Activated T-cell treated with anti-CD3 and anti-CD28 coated beads, Interleukin-2, amount 50 U/mL, for 4 hours (primary cell): ENCODE results near the gene ZNF8. TPM values are rescaled to one million over a fixed set of nuclear protein-coding genes. Genes with fewer than 3 reads are reported as not detected.
A peak's percentile ranks its signal among the peaks of the same experiment; 100 is the strongest.
"Not testable (repeated sequence)": the region's sequence is repeated elsewhere in the genome, so short reads cannot be mapped to it uniquely, and the experiment has no call there.

Source experiments
- ATAC-seq, 2 donors: fragments of 200-7000 bp; cut with Tn5 transposase; one replicate each; pipeline ENCODE4 v1.10.0; 2021
- DNase-seq: peaks from one replicate; pipeline ENCODE4 v3.0.0-alpha.2; 2020
- H3K27me3 Mint-ChIP-seq: one replicate; pipeline ENCODE4 v1.8.0; 2021; ENCODE audit warnings: low read depth, mixed read lengths
- H3K36me3 Mint-ChIP-seq: one replicate; pipeline ENCODE4 v1.8.0; 2022; ENCODE audit warnings: mixed read lengths; ENCODE audit not compliant: insufficient read depth
- H3K4me1 Mint-ChIP-seq: one replicate; pipeline ENCODE4 v1.8.0; 2021; ENCODE audit warnings: low read depth, mixed read lengths
- H3K4me3 Mint-ChIP-seq: one replicate; pipeline ENCODE4 v1.8.0; 2021; ENCODE audit warnings: mild to moderate bottlenecking, moderate library complexity, mixed read lengths
- H3K9me3 Mint-ChIP-seq: one replicate; pipeline ENCODE4 v1.8.0; 2021; ENCODE audit warnings: mixed read lengths
- total RNA-seq, 3 donors: library from RNA; stranded (reverse); gene quantifications; one replicate each; pipeline ENCODE4 v1.2.1, GENCODE V29; 2021

Gene ZNF8
- total RNA-seq, 3 donors from 2014 or later: 3.3 to 3.5 (median 3.4) TPM

DNA sequence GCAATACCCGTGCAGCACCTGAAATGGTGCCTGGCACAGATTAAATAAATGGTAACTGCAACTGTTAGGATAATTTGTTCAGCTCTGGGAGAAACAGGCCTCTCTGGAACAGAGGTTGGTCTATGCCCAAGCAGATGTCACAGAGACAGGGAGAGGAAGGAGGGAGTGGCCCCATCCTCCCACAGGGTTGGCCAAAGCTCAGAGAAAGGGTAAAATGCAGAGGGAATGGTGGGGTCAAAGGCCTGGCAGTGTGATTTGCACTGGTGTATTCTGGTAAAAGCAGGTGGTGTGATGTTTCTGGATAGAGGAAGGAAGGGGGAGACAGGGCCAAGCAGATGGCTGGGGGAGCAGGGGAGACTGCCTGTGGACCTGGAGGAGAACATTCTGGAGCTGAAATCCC lies 57.5 kb downstream of the ZNF8 start:
- H3K36me3 Mint-ChIP-seq: peaks cover 44% of the 10 kb centered on the region
- no peak overlapping the region for H3K4me3 Mint-ChIP-seq
- H3K27me3 Mint-ChIP-seq: no peaks in the 10 kb centered on the region
- H3K4me1 Mint-ChIP-seq: no peaks in the 10 kb centered on the region
- no peaks in the 10 kb centered on the region for H3K9me3 Mint-ChIP-seq
- ATAC-seq (no peak), DNase-seq (no peak)

- no peaks in the 10 kb centered on the region for H3K27me3 Mint-ChIP-seq
- DNase-seq: no peak
- H3K36me3 Mint-ChIP-seq: peaks cover 46% of the 10 kb centered on the region
- no peak for ATAC-seq
- no peak overlapping the region for H3K4me3 Mint-ChIP-seq
- H3K4me1 Mint-ChIP-seq: no peaks in the 10 kb centered on the region
- no peaks in the 10 kb centered on the region for H3K9me3 Mint-ChIP-seq
Observed at GRCh38 chr19:58336820-58337219, 58.1 kb downstream of the ZNF8 start.

DNA sequence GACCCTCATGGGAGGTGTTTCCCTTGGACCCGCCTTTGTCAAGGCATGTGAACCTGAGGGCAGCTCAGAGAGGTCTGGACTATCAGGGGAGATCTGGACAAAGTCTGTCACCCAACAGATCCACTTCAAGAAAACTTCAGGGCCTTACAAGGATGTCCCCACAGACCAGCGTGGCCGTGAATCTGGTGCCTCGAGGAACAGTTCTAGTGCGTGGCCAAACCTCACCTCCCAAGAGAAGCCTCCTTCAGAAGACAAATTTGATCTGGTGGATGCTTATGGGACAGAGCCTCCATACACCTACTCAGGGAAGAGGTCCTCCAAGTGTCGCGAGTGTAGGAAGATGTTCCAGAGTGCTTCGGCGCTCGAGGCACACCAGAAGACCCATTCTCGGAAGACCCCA lies 59.6 kb downstream of the ZNF8 start:
- peaks cover 45% of the 10 kb centered on the region for H3K36me3 Mint-ChIP-seq
- H3K4me1 Mint-ChIP-seq: no peaks in the 10 kb centered on the region
- no peaks in the 10 kb centered on the region for H3K9me3 Mint-ChIP-seq
- no peaks in the 10 kb centered on the region for H3K27me3 Mint-ChIP-seq
- no peak overlapping the region for H3K4me3 Mint-ChIP-seq
- DNase-seq: no peak
- ATAC-seq: no peak

GRCh38 chr19:58338825-58339558 lies 60.2 kb downstream of the ZNF8 start:
- no peak overlapping the region for H3K4me3 Mint-ChIP-seq
- H3K9me3 Mint-ChIP-seq: no peaks in the 10 kb centered on the region
- ATAC-seq (no peak), DNase-seq (no peak)
- H3K27me3 Mint-ChIP-seq: no peaks in the 10 kb centered on the region
- peaks cover 45% of the 10 kb centered on the region for H3K36me3 Mint-ChIP-seq
- no peaks in the 10 kb centered on the region for H3K4me1 Mint-ChIP-seq

GRCh38 chr19:58345558-58345957 lies 66.8 kb downstream of the ZNF8 start:
- H3K9me3 Mint-ChIP-seq: no peaks in the 10 kb centered on the region
- DNase-seq: no peak
- no peaks in the 10 kb centered on the region for H3K27me3 Mint-ChIP-seq
- H3K4me1 Mint-ChIP-seq: peaks cover 21% of the 10 kb centered on the region
- H3K4me3 Mint-ChIP-seq: peak overlapping the region; percentile 91
- H3K36me3 Mint-ChIP-seq: peaks cover 11% of the 10 kb centered on the region
- no peak for ATAC-seq

- DNase-seq (peak; percentile 61), ATAC-seq (peak; percentile 95 to 96)
- H3K4me1 Mint-ChIP-seq: peaks cover 21% of the 10 kb centered on the region
- no peaks in the 10 kb centered on the region for H3K27me3 Mint-ChIP-seq
- peaks cover 3% of the 10 kb centered on the region for H3K36me3 Mint-ChIP-seq
- H3K4me3 Mint-ChIP-seq: peak overlapping the region; percentile 91
- no peaks in the 10 kb centered on the region for H3K9me3 Mint-ChIP-seq
Observed at GRCh38 chr19:58346961-58347929, 68.5 kb downstream of the ZNF8 start.

DNA sequence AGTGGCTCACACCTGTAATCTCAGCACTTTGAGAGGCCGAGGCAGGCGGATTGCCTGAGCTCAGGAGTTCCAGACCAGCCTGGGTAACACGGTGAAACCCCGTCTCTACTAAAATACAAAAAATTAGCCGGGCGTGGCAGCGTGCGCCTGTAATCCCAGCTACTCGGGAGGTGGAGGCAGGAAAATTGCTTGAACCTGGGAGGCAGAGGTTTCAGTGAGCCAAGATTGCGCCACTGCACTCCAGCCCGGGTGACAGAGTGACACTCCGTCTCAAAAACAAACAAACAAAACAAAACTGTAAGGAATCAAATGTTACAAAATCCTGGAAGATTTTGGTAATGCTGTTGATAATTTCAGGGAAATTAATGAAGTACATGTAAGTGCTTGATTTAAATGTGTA lies 69.3 kb downstream of the ZNF8 start:
- Mint-ChIP-seq H3K4me1 (peaks cover 23% of the 10 kb centered on the region), H3K4me3 (peak overlapping the region; percentile 91)
- ATAC-seq: peak; percentile 2 to 6
- not testable (repeated sequence) for H3K9me3 Mint-ChIP-seq, DNase-seq, H3K36me3 Mint-ChIP-seq, H3K27me3 Mint-ChIP-seq

- Mint-ChIP-seq H3K36me3 (peaks cover 3% of the 10 kb centered on the region), H3K9me3 (no peaks in the 10 kb centered on the region), H3K27me3 (no peaks in the 10 kb centered on the region), H3K4me3 (peak overlapping the region; percentile 33), H3K4me1 (peaks cover 23% of the 10 kb centered on the region)
- ATAC-seq: no peak
- DNase-seq: no peak
Observed at GRCh38 chr19:58349590-58349989, 70.8 kb downstream of the ZNF8 start.

GRCh38 chr19:58350001-58350861 lies 71.5 kb downstream of the ZNF8 start:
- ATAC-seq: no peak
- DNase-seq: no peak
- Mint-ChIP-seq H3K4me1 (peaks cover 26% of the 10 kb centered on the region), H3K27me3 (no peaks in the 10 kb centered on the region), H3K9me3 (no peaks in the 10 kb centered on the region), H3K36me3 (peaks cover 3% of the 10 kb centered on the region), H3K4me3 (no peak overlapping the region)

GRCh38 chr19:58350871-58351557 lies 72.3 kb downstream of the ZNF8 start:
- no peak overlapping the region for H3K4me3 Mint-ChIP-seq
- peaks cover 26% of the 10 kb centered on the region for H3K4me1 Mint-ChIP-seq
- H3K36me3 Mint-ChIP-seq: peaks cover 3% of the 10 kb centered on the region
- H3K27me3 Mint-ChIP-seq: no peaks in the 10 kb centered on the region
- ATAC-seq: no peak
- DNase-seq: no peak
- no peaks in the 10 kb centered on the region for H3K9me3 Mint-ChIP-seq

DNA sequence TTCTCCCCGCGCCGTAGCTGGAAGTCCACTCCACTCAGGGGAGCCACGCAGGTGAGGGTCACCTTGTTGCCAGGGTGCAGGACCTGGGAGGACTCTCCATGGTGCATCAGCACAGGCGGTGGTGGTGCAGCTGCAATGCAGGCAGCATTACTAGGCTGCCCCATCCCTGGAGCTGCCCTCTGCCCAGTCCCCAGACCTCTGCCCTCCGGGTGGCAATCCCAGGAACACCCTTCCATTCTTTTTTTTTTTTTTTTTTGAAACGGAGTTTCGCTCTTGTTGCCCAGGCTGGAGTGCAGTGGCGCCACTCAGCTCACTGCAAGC lies 72.8 kb downstream of the ZNF8 start:
- peaks cover 31% of the 10 kb centered on the region for H3K4me1 Mint-ChIP-seq
- ATAC-seq (no peak), DNase-seq (no peak)
- no peak overlapping the region for H3K4me3 Mint-ChIP-seq
- H3K36me3 Mint-ChIP-seq: peaks cover 3% of the 10 kb centered on the region
- no peaks in the 10 kb centered on the region for H3K9me3 Mint-ChIP-seq
- H3K27me3 Mint-ChIP-seq: no peaks in the 10 kb centered on the region

GRCh38 chr19:58351990-58352755 lies 73.4 kb downstream of the ZNF8 start:
- Mint-ChIP-seq H3K27me3 (no peaks in the 10 kb centered on the region), H3K4me3 (no peak overlapping the region), H3K4me1 (peaks cover 31% of the 10 kb centered on the region), H3K9me3 (no peaks in the 10 kb centered on the region), H3K36me3 (peaks cover 3% of the 10 kb centered on the region)
- no peak for ATAC-seq
- no peak for DNase-seq
